Measurements from ENCODE around the gene ERCC4. TPM values are rescaled to one million over a fixed set of nuclear protein-coding genes. Genes with fewer than 3 reads are reported as not detected.

Gene ERCC4
- total RNA-seq, 1 donor from 2014 or later: 5.2 TPM

DNA sequence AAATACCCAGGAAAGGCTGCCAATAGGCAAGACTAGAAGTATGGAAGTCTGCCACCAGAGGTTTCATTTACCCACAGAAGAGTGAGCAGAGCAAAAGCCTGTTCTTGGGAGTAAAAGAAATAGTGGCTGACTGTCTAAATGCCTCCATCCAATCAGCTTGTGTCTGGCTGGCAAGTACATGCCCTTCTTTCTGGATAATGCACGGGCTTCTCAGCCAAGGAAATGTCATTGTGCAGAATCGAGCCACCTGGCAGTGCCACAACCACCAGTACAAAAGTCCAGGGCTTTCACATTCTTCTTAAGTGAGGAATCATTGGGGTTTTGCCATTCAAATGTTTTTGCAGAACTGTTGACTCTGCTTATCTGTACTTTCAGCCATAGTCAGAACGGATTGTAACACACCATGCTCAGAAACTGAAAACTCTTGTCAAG lies 10.1 kb upstream of the ERCC4 start:
- ATAC-seq: peak; percentile 80
- DNase-seq (ENCODE audit: low spot score): peak; percentile 91

DNA sequence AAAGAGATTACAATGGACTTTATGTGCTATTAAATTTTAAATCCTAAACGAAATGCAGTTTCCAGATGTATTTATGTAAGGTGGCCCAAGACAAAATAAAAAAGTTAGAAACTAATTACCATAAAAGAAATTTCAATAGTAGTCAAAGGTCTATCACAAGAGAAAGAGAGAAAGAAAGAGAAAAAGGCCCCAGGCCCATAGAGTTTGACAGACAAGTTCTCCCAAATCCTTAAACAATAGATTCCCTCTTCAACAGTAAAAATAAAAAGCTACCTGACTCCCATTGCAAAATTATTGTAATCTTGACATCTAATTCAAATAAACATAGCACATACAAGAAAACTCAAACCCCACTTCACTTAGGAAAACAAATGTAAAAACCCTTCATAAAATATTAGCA lies 8.6 kb upstream of the ERCC4 start:
- ATAC-seq (no peak), DNase-seq (ENCODE audit: low spot score) (no peak)

DNA sequence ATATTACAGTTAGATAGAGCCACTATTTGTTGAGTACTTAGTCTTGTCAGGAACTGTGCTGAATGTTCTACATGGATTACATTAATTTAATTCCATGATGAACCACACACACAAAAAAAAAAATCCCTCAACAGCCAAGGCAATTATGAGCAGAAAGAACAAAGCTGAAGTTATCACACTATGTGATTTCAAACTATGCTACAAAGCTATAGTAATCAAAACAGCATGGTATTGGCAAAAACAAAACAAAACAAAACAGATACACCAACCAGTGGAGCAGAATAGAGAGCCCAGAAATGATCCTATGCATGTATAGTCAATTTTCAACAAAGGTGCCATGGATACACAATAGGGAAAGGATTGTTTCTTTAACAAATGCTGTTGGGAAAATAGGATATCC lies 8.1 kb upstream of the ERCC4 start:
- ATAC-seq (no peak), DNase-seq (ENCODE audit: low spot score) (no peak)

DNA sequence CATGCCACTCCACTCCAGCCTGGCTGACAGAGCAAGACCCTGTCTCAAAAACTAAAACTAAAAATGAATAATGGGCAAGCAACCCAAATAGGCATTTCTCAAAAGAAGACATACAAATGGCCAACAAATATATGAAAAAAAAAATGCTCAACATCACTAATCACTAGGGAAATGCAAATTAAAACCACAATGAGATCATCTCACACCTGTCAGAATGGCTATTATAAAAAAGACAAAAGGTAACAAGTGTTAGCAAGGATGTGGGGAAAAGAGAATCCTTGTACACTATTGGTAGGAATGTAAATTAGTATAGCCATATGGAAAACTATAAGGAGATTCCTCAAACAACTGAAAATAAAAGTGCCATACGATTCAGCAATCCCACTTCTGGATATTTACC lies 7.1 kb upstream of the ERCC4 start:
- DNase-seq (ENCODE audit: low spot score) (no peak), ATAC-seq (no peak)

DNA sequence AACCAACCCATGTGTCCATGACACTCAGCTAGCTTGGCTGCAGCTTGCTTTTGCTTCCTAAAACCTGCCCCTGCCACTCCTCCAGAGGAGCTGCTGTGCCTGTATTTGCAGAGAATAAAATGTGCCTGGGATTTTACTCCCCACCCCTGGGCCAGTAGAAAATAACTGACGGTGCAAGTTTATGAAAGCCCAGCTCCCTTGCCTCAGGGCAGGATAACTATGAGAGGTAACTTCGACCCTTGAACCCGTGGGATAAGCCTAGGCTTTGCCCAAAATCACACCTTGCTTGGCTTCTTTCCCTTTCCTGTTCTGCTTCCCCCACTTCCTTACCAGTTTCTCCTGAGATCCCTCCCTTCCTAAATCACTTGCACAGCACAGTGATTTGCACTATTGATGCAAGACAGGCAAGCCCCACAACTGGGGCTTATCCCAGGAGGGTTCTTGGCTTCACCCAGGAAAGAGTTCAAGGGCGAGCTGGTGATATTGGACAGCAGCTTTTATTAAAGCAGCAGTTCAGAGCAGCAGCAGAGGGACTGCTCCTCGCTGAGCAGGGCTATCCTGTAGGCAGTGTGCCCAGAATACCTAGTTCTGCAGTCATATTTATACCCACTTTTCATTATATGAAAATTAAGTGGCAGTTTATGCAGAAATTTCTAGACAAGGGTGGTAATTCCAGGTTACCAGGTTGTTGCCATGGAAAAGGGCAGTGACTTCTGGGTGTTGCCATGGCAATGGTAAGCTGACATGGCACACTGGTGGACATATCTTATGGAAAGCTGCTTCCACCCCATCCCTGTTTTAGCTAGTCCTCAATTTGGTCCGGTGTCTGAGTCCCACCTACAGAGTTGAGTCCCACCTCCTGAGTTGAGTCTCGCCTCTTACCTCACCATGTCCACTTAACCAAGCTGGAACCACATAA lies 6.3 kb upstream of the ERCC4 start:
- DNase-seq (ENCODE audit: low spot score) (peak; percentile 83), ATAC-seq (peak; percentile 77)

DNA sequence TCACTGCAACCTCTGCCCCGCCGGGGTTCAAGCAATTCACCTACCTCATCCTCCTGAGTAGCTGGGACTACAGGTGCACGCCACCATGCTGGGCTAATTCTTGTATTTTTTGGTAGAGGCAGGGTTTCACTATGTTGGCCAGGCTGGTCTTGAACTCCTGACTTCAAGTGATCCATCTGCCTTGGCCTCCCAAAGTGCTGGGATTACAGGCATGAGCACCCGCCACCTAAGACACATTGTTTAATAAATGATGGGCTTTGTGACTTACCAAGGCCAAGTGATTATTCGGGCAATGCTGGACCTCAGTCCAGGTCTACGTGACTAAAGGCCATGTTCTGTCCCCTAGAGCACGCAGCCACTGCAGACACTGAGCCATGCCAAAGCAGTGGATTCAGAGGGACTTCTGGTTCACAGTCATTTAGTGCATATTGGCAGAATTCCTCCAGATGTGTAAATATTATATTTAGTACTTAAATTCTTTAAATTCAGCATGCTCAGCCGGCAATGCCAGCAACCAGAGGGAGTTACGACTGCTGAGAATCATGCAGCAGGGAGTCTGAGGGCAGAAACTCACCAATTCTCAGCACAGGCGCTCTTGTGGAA lies 4.8 kb upstream of the ERCC4 start:
- DNase-seq (ENCODE audit: low spot score) (no peak), ATAC-seq (no peak)

DNA sequence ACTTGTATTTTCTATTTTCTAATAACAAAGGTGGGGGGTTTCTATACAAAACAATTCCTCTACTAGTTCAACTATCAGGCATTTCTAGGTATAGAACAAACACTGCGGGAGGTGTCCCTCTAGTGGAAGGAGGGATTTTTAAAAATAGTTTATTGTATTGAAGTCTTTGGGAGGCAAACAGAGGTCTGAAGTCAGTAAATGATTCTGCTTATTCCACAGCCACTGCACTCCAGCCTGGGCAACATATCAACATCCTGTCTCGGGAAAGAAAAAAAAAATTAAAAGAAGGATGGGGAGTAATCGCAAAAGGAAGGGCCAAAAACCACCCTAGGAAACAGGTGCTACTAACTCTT lies 648 bp upstream of the ERCC4 start:
- DNase-seq (ENCODE audit: low spot score) (no peak), ATAC-seq (peak; percentile 62)

DNA sequence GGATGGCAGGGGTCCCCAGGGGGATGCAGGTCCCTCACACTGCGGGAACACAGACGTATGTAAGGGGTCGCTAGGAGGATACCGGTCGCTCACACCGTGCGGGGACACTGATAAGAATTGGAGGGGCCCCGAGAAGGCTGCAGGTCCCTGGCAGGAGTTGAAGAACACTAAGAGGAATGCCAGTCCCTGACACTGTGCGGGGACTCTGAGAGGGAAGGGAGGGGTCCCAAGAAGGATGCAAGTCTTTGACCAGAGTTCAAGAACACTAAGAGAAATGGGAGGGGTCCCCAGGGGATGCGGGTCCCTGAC lies 510 bp downstream of the ERCC4 start:
- ATAC-seq: no peak
- no peak for DNase-seq (ENCODE audit: low spot score)

DNA sequence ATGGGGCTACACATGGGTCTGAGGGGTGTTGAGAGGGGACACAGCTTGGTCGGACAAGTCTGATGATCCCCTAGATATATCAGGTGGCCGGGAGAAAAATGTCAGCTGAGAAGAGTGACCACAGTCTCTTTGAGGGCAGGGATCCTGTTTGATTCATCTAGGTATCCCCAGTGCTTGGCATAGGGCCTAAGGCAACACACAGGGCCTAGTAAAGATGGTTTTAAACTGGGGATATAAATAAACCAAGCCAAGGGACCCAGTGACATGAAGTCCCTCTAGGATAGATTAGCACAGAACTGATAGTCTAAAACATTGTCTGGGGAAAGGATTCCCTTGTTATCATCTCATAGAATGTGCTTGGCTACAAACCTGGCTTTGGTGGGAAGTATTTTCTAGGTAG lies 1.4 kb downstream of the ERCC4 start:
- ATAC-seq: no peak
- no peak for DNase-seq (ENCODE audit: low spot score)

DNA sequence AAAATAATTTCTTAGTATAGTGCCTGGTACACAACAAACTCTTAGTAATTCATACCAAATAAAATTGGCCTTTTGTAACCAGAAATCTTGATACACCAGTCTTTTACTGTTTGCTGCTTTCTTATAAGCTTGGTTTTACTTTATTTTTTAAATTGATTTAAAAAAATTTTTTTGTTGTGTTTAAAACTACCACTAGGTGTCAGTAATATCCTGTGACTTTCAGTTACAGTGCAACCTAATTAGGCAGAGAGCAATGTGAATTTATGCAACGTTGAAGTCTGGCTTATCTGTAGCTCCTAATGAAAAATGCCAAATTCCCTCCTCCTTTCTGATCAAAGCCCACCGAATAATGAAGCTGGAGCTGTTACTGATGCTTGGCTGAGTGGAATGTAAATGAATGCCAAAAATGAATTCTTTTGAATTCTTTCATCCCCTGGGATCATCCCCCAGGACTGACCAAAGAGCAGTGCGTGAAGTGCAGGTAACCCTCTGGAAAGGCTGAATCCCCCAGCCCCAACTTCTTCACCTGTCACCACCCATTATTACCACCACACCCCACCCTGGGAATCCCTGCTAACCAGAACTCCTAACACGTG lies 3.8 kb downstream of the ERCC4 start:
- DNase-seq (ENCODE audit: low spot score): no peak
- ATAC-seq: no peak

DNA sequence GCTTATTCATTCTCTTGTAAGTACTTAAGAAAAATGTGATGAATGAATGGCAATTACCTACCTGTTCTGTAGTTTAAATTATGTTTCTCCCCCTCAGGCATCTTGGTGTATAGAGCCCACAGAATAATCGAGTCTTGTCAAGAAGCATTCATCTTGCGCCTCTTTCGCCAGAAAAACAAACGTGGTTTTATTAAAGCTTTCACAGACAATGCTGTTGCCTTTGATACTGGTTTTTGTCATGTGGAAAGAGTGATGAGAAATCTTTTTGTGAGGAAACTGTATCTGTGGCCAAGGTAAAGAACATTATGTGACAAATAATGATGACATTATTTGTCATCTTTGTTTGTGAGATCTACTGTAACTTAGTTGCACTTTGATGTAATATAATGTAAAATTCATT lies 6.5 kb downstream of the ERCC4 start:
- ATAC-seq (no peak), DNase-seq (ENCODE audit: low spot score) (no peak)

DNA sequence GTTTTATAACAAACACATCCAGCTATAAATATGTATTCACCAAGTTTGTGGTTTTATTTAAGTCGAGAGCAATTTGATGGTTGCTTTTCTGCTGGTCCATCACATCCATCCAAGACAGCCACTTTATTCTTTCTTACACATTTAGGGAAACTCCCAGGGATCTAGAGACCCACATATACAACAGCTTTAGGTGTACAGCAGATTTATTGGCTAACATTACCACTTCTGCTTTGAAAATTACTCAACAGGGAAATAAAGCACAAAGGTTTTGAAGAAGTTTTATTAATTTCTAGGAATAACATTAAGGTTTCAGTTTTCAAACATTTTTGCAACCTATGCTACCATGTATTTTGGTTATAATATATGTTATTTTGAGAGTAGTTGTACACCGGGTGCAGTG lies 6.9 kb downstream of the ERCC4 start:
- no peak for ATAC-seq
- DNase-seq (ENCODE audit: low spot score): no peak

DNA sequence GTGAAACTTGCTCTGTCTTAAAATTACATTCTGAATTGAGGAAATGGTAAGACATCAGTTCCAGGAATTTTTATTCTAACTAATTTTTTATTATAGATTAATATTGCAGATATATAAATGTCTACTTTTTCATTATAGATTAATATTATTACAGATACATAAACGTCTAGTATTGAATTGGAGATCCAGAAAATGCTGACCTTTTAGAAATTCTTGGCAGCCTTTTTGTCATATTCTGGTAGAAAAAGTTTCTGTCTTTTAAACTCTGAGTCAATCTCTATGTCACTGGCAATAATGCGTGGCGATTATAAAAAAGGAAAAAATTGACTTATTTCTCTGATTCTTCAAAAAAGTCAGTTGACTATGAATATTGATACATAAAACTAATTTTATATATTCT lies 8.7 kb downstream of the ERCC4 start:
- no peak for DNase-seq (ENCODE audit: low spot score)
- ATAC-seq: no peak

DNA sequence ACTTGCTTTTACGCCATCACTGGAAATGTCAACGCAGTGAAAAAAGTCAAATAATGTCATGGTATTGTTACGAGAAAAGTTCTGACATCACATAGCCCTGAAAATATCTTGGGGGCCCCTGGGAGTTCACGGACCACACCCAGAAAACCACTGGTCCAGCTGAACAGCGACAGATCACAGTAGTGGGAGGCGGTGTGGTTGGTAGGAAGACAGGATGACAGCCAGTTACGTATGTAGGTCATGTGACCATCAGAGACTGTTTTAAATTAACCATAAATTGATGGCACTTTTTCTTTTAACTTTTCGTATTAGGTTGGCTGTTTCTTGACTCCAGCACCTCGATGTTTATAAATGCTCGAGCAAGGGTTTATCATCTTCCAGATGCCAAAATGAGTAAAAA lies 11.9 kb downstream of the ERCC4 start:
- DNase-seq (ENCODE audit: low spot score) (no peak), ATAC-seq (no peak)

DNA sequence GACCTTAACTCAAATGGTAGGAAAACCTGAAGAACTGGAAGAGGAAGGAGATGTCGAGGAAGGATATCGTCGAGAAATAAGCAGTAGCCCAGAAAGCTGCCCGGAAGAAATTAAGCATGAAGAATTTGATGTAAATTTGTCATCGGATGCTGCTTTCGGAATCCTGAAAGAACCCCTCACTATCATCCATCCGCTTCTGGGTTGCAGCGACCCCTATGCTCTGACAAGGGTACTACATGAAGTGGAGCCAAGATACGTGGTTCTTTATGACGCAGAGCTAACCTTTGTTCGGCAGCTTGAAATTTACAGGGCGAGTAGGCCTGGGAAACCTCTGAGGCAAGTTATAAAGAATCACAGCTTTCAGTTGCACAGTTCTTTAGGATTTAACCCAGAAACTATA lies 15.5 kb downstream of the ERCC4 start:
- no peak for DNase-seq (ENCODE audit: low spot score)
- ATAC-seq: no peak

DNA sequence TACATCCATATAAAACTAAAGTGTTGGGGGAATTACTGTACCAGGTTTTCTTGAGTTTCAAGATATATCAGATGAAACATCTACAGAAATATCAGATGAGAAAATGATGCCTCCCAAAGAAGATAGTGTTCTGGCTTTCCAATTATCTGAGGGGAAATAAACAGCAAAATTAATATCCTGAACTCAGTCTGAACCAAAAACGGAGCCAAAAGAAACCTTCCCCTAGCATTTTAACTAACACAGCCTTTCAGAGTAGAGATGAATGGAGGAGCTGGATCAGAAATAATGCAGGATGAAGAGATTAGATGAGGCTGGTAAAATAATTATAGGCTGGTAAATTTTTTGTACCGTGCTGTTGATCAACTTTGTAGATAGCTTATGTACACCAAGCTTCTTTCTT lies 16.2 kb downstream of the ERCC4 start:
- ATAC-seq: no peak
- no peak for DNase-seq (ENCODE audit: low spot score)

DNA sequence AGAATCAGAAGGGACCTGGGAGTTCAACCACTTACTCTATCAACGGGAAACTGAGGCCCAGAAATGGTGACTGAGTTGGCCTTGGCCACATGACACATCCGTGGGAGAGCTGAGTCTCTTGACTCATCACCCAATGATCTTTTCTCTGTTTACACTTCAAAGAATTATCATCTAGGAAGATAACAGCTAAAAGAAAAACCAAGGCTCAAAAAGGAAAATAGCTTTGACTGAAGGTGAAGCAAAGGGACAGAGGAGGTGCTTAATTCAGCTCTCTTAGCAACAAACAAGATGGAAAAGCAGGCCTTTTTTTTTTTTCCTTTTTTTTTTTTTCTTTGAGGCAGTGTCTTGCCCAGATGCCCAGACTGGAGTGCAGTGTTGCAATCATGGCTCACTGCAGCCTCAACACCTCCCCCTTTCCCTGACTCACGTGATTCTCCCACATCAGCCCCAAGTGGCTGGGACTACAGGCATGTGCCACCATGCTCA lies 16.7 kb downstream of the ERCC4 start:
- peak; percentile 79 for ATAC-seq
- peak; percentile 79 for DNase-seq (ENCODE audit: low spot score)

DNA sequence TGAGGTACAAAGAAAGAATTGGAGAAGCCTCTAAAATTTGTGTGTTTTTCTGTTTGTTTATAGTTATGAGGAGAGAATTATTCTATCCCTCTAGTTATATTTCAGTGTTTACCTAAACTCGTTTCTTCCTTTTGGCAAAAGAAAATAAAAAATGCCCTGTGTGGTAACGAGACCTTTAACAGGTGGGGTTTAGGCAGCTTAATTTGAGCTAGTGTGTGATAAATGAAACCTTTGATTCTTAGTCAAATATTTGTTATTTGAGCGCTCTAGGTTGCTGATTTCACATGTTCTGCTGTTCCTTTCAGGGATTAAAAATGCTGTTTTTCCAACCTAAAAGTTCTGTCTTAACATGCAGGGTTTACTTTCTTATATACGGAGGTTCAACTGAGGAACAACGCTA lies 17.5 kb downstream of the ERCC4 start:
- ATAC-seq: peak; percentile 51

DNA sequence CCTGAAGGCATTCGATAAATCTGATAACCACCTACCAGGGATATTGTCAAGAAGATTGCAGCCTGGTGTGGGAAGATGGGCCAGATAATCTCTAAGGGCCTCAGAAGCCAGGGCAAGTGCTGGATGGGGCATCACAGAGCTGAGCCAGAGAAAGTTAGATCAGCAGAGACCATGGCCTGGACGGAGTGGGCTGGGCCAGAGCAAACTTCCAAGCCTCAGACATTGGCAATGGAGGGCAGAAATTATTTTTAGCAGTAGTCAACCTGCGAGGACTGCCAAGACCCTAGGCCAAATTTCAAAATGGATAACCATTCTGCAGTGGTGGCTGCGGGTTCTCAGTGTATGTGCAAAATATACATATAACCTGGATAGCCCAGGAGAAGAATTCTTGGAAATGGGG lies 18.5 kb downstream of the ERCC4 start:
- ATAC-seq (peak; percentile 28), DNase-seq (ENCODE audit: low spot score) (no peak)

More for the DNA sequence above, 17.5 kb downstream of the ERCC4 start:
- DNase-seq (ENCODE audit: low spot score): no peak

DNA sequence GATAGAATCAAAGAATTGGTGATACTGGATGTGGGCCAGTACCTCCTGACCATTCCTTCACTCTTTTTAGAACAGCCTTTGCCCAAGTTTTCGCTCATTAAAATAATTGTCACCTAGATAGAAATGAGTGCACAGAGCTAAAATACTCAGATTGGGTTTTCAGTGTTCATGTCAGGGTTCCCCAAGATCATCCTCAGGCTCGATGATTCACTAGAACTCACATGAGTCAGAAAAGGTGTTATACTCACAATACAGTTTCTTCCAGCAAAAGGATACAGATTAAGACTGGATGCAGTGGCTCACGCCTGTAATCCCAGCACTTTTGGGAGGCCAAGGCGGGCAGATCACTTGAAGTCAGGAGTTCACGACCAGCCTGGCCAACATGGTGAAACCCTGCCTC lies 19.9 kb downstream of the ERCC4 start:
- no peak for ATAC-seq
- DNase-seq (ENCODE audit: low spot score): no peak

DNA sequence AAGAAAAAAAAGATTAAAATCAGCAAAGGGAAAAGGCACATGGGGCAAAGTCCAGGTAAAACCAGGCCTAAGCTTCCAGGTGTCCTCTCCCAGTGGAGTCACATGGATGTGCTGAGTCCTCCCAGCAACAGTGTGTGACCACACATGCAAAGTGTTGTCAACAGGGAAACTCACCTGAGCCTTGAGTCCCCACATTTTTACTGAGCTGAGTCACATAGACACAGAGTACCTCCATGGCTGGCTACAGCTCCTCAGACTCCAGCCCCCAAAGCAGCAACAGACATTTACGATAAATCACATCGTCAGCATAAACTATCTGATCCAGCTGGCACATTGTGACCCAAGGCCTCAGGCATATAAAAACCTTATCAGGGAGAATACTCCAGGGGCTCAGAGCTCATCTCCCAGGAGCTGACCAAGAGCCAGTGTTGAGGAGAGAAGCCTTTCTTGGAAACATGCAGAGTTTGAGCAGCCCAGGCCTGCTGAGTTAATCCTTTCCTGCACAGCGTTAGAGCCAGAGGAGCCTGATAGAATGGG lies 20.5 kb downstream of the ERCC4 start:
- peak; percentile 80 for ATAC-seq
- peak; percentile 63 for DNase-seq (ENCODE audit: low spot score)

DNA sequence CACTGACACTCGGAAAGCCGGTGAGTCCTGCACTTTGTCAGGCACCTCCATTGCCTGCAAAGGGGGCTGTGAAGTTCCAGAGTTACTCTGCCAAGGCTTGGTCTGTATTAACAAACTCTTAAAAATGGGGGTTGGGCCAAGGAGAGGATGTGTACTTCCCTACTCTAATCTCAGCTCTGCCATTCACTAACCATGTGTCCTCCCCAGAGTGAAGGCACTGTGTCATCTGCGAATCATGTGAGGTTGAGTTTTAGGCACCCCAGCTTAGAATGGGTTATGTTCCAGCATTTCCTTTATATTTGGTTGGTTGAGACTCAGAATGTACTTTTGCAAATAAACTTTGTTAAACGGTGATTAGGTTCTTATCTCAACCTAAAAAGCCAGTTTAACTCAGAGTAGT lies 24.9 kb downstream of the ERCC4 start:
- ATAC-seq (no peak), DNase-seq (ENCODE audit: low spot score) (no peak)
